ENCODE measurements around the gene FUT7. TPM values are rescaled to one million over a fixed set of nuclear protein-coding genes. Genes with fewer than 3 reads are reported as not detected.
A peak's percentile ranks its signal among the peaks of the same experiment; 100 is the strongest.

Gene FUT7
- total RNA-seq, 1 donor from 2014 or later: 5.0 TPM

GRCh38 chr9:137070201-137070905 is 38.5 kb upstream of the FUT7 start, which contains the start of gene SAPCD2:
SAPCD2 (minus strand) TSS chr9:137070557; CDS start chr9:137070460, 97 bp downstream.
- Mint-ChIP-seq H3K4me3 (peak within 1 kb of the TSS; percentile 72), H3K27ac (peak within 1 kb of the TSS; percentile 41), H3K9me3 (no peaks in the 10 kb centered on the region), H3K27me3 (peaks cover 4% of the 10 kb centered on the region), H3K4me1 (peaks cover 24% of the 10 kb centered on the region), H3K36me3 (ENCODE audit: low read depth) (no peaks in the 10 kb centered on the region)
- ATAC-seq (ENCODE audit: low read depth) (peak; percentile 83), DNase-seq (peak; percentile 80)
- no peak for TF ChIP-seq CTCF (IDR thresholded peaks at IDR 0.05)
- ChIA-PET POLR2A (interaction anchor here (0.5 to 5.3 kb wide), 15 partner anchors 10 to 645 kb away, joined by 3 to 40 read pairs (median 5); partner anchors contain the start of genes FUT7, MAN1B1 and RNF208), CTCF (interaction anchor here (1.1 to 3.1 kb wide), 5 partner anchors 16 to 227 kb away, joined by 3 to 17 read pairs (median 4); partner anchors contain the start of genes MAN1B1 and NPDC1)
- intact Hi-C loops (cut with micrococcal nuclease): loop anchor here (1.0 kb wide), 2 partner anchors 13 to 44 kb away; partner anchors contain the start of gene DPP7

GRCh38 chr9:137069508-137070091 is 37.7 kb upstream of the FUT7 start:
- no peak for TF ChIP-seq CTCF (IDR thresholded peaks at IDR 0.05)
- ChIA-PET POLR2A (interaction anchor here (0.6 to 5.3 kb wide), 9 partner anchors 14 to 645 kb away, joined by 3 to 40 read pairs (median 4); partner anchors contain the start of genes FUT7, MAN1B1 and TOR4A), CTCF (interaction anchor here (1.1 to 3.1 kb wide), 4 partner anchors 17 to 226 kb away, joined by 3 to 17 read pairs (median 5); partner anchors contain the start of genes MAN1B1 and NPDC1)
- Mint-ChIP-seq H3K27ac (no peak overlapping the region), H3K4me1 (peaks cover 17% of the 10 kb centered on the region), H3K27me3 (peaks cover 4% of the 10 kb centered on the region), H3K36me3 (ENCODE audit: low read depth) (no peaks in the 10 kb centered on the region), H3K9me3 (no peaks in the 10 kb centered on the region), H3K4me3 (no peak overlapping the region)
- DNase-seq (no peak), ATAC-seq (ENCODE audit: low read depth) (no peak)
- intact Hi-C loops (cut with micrococcal nuclease): loop anchor here (1.0 to 5.0 kb wide), 3 partner anchors 14 to 45 kb away; partner anchors contain the start of genes ABCA2 and DPP7

- ATAC-seq (ENCODE audit: low read depth) (no peak), DNase-seq (no peak)
- Mint-ChIP-seq H3K4me1 (peaks cover 18% of the 10 kb centered on the region), H3K9me3 (no peaks in the 10 kb centered on the region), H3K27ac (peak overlapping the region; percentile 35), H3K36me3 (ENCODE audit: low read depth) (no peaks in the 10 kb centered on the region), H3K27me3 (peaks cover 6% of the 10 kb centered on the region), H3K4me3 (no peak overlapping the region)
- POLR2A ChIA-PET: interaction anchor here (0.6 to 5.3 kb wide), 7 partner anchors 15 to 341 kb away, joined by 3 to 40 read pairs (median 4); partner anchors contain the start of genes MAN1B1 and TOR4A
- TF ChIP-seq CTCF (IDR thresholded peaks at IDR 0.05): no peak
- intact Hi-C loops (cut with micrococcal nuclease): loop anchor here (5.0 kb wide), 1 partner anchor 42 kb away; the partner anchor contains the start of gene ABCA2
- CTCF ChIA-PET: interaction anchor here (0.9 to 3.4 kb wide), 12 partner anchors 15 to 290 kb away, joined by 3 to 21 read pairs (median 5); partner anchors contain the start of gene NPDC1
These were observed 36.9 kb upstream of the FUT7 start for GRCh38 chr9:137068539-137069507.

- ATAC-seq (ENCODE audit: low read depth): peak; percentile 73
- Mint-ChIP-seq H3K9me3 (no peaks in the 10 kb centered on the region), H3K27me3 (peaks cover 6% of the 10 kb centered on the region), H3K4me3 (peak overlapping the region; percentile 57), H3K36me3 (ENCODE audit: low read depth) (no peaks in the 10 kb centered on the region), H3K4me1 (peaks cover 18% of the 10 kb centered on the region), H3K27ac (peak overlapping the region; percentile 46)
- CTCF ChIA-PET: interaction anchor here (0.7 to 3.4 kb wide), 13 partner anchors 15 to 290 kb away, joined by 3 to 21 read pairs (median 3); partner anchors contain the start of gene NPDC1
- POLR2A ChIA-PET: interaction anchor here (0.5 to 5.3 kb wide), 13 partner anchors 16 to 340 kb away, joined by 3 to 40 read pairs (median 3); partner anchors contain the start of genes FUT7 and MAN1B1
- intact Hi-C loops (cut with micrococcal nuclease): loop anchor here (1.0 to 5.0 kb wide), 2 partner anchors 22 to 41 kb away; partner anchors contain the start of genes ABCA2 and NPDC1
- DNase-seq: peak; percentile 78
- TF ChIP-seq CTCF (IDR thresholded peaks at IDR 0.05): peak; percentile 57
These were observed 36.1 kb upstream of the FUT7 start for GRCh38 chr9:137067860-137068538.

Data from activated B cell treated with CpG ODN at 0.5 μM for 24 hours (primary cell).